Endodermal cell (in vitro differentiated cells): ENCODE data around the gene PRPF40B. TPM values are rescaled to one million over a fixed set of nuclear protein-coding genes. Genes with fewer than 3 reads are reported as not detected.
A peak's percentile ranks its signal among the peaks of the same experiment; 100 is the strongest.

Source experiments
- DNase-seq: peaks from one replicate; pipeline ENCODE4 v3.0.0-alpha.2; 2017
- H3K27ac ChIP-seq: 2 replicates; pipeline ENCODE4 v1.5.1; 2013; ENCODE audit warnings: mild to moderate bottlenecking, low read depth, low read length, moderate library complexity
- H3K27me3 ChIP-seq: 2 replicates; pipeline ENCODE4 v1.6.1; 2013; ENCODE audit warnings: mild to moderate bottlenecking, low read length, moderate library complexity; ENCODE audit not compliant: insufficient read depth, control insufficient read depth, poor library complexity, severe bottlenecking
- H3K36me3 ChIP-seq: 2 replicates; pipeline ENCODE4 v1.7.0; 2013; ENCODE audit warnings: mild to moderate bottlenecking, low read length, moderate library complexity; ENCODE audit not compliant: control insufficient read depth, insufficient read depth
- H3K4me1 ChIP-seq: one replicate; pipeline ENCODE4 v1.7.0; 2013; ENCODE audit warnings: low read length; ENCODE audit not compliant: control insufficient read depth, insufficient read depth
- H3K4me3 ChIP-seq: 2 replicates; pipeline ENCODE4 v1.5.1; 2013; ENCODE audit warnings: mild to moderate bottlenecking, low read length, moderate library complexity
- H3K9ac ChIP-seq: 2 replicates; pipeline ENCODE4 v1.6.1; 2013; ENCODE audit warnings: mild to moderate bottlenecking, low read length, moderate library complexity; ENCODE audit not compliant: poor library complexity, severe bottlenecking; ENCODE audit errors: extremely low read depth
- H3K9me3 ChIP-seq: 2 replicates; pipeline ENCODE4 v1.6.1; 2013; ENCODE audit warnings: mild to moderate bottlenecking, low read length, moderate library complexity; ENCODE audit not compliant: control insufficient read depth
- H3K27ac Mint-ChIP-seq: 2 replicates; pipeline ENCODE4 v1.8.0; 2020; ENCODE audit warnings: mixed read lengths
- H3K27me3 Mint-ChIP-seq: 2 replicates; pipeline ENCODE4 v1.8.0; 2021; ENCODE audit warnings: mild to moderate bottlenecking, mixed read lengths; ENCODE audit not compliant: insufficient read depth
- H3K36me3 Mint-ChIP-seq: 2 replicates; pipeline ENCODE4 v1.8.0; 2020; ENCODE audit warnings: low read depth, mixed read lengths
- H3K4me1 Mint-ChIP-seq: 2 replicates; pipeline ENCODE4 v1.8.0; 2020; ENCODE audit warnings: mixed read lengths
- H3K4me3 Mint-ChIP-seq: 2 replicates; pipeline ENCODE4 v1.8.0; 2020; ENCODE audit warnings: mild to moderate bottlenecking, moderate library complexity, mixed read lengths
- H3K9me3 Mint-ChIP-seq: 2 replicates; pipeline ENCODE4 v1.8.0; 2020; ENCODE audit warnings: mild to moderate bottlenecking, mixed read lengths
- WGBS, 2 experiments: methylation state at CpG; one replicate each; pipeline versions ENCODE4 v1.1.5 to v1.1.7; 2013; ENCODE audit warnings: missing lambda C conversion rate in 2 of 2, mixed read lengths in 1 of 2; ENCODE audit not compliant: insufficient coverage in 1 of 2, insufficient read length in 1 of 2; 5-methylcytosine and 5-hydroxymethylcytosine counted together
- total RNA-seq, 2 donors: library from RNA; stranded (reverse); fragmentation: NEBNext Ultra II Directional in 1 of 2; extraction: Animal tissue kit (Norgen Biotek cat#: 25700) in 1 of 2; gene quantifications; 2 replicates in 1 of 2; 3 replicates in 1 of 2; pipeline ENCODE4 v1.2.1, GENCODE V29; 2021
- TF ChIP-seq, protein P1 (sequence below): fragments of 200-600 bp; sonication (generic); conservative IDR thresholded peaks from 2 replicates; pipeline ENCODE4 v1.5.0; 2021; ENCODE audit warnings: antibody characterized with exemption, mild to moderate bottlenecking

PRPF40B gene
- total RNA-seq, 2 donors from 2014 or later = 33.8 to 45.6 TPM

DNA sequence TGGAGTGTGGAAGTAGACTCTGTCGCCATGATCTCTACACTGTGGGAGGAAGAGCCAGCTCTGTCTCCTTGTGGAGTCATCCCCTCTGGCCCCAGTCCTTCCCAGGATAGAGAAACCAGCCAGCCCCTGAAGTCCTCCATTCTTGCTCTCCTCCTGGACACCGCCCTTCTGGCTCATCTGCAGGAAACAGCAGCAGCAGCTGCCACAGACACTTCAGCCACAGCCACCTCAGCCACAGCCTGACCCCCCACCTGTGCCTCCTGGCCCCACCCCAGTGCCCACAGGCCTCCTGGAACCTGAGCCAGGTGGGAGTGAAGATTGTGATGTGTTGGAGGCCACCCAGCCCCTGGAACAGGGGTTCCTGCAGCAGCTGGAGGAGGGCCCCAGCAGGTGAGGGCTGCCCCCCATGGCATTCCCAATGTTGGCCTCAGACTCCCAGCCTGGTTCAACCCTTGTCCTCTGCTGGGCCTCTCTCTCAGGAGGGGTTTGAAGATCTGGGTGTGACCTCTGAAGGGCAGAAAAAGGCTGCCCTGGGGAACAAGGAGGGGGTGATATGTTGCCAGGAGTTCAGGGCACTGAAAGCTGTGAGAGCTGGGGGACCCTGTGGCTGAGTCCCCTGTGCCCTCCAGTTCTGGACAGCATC, 10.5 kb downstream of the PRPF40B start:
- Mint-ChIP-seq H3K4me1 (peaks cover 21% of the 10 kb centered on the region), H3K4me3 (no peak overlapping the region), H3K27ac (no peak overlapping the region), H3K36me3 (peaks cover 15% of the 10 kb centered on the region), H3K9me3 (no peaks in the 10 kb centered on the region), H3K27me3 (no peaks in the 10 kb centered on the region)
- Histone ChIP-seq H3K27ac (no peak overlapping the region), H3K27me3 (no peaks in the 10 kb centered on the region), H3K9me3 (no peaks in the 10 kb centered on the region), H3K9ac (no peak overlapping the region), H3K4me3 (no peak overlapping the region), H3K36me3 (peaks cover 11% of the 10 kb centered on the region), H3K4me1 (peaks cover 12% of the 10 kb centered on the region)
- TF ChIP-seq, protein P1, sequence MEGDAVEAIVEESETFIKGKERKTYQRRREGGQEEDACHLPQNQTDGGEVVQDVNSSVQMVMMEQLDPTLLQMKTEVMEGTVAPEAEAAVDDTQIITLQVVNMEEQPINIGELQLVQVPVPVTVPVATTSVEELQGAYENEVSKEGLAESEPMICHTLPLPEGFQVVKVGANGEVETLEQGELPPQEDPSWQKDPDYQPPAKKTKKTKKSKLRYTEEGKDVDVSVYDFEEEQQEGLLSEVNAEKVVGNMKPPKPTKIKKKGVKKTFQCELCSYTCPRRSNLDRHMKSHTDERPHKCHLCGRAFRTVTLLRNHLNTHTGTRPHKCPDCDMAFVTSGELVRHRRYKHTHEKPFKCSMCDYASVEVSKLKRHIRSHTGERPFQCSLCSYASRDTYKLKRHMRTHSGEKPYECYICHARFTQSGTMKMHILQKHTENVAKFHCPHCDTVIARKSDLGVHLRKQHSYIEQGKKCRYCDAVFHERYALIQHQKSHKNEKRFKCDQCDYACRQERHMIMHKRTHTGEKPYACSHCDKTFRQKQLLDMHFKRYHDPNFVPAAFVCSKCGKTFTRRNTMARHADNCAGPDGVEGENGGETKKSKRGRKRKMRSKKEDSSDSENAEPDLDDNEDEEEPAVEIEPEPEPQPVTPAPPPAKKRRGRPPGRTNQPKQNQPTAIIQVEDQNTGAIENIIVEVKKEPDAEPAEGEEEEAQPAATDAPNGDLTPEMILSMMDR = no peak
- WGBS, 2 experiments = 86 to 100% methylated on average over 2 of the region's 2 CpGs
- no peak for DNase-seq

DNA sequence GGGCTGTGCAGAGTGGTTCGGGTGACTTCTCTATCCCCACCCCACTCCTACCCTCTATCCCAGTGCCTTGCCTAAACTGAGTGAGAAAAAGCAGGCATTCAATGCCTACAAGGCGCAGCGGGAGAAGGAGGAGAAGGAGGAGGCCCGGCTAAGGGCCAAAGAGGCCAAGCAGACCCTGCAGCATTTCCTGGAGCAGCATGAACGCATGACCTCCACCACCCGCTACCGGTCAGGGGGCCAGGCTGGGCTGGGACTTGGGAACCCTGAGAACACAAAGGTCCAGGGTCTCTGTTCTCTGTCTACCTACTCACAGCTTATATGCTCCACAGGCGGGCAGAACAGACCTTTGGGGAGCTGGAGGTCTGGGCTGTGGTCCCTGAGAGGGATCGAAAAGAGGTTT, 11.7 kb downstream of the PRPF40B start:
- WGBS, 2 experiments = 94 to 96% methylated on average over 5 to 9 of the region's 9 CpGs
- Histone ChIP-seq H3K27ac (peak overlapping the region; percentile 19), H3K4me3 (no peak overlapping the region), H3K4me1 (peaks cover 12% of the 10 kb centered on the region), H3K27me3 (no peaks in the 10 kb centered on the region), H3K36me3 (peaks cover 11% of the 10 kb centered on the region), H3K9me3 (no peaks in the 10 kb centered on the region), H3K9ac (no peak overlapping the region)
- TF ChIP-seq, protein P1 = no peak
- Mint-ChIP-seq H3K27ac (no peak overlapping the region), H3K9me3 (no peaks in the 10 kb centered on the region), H3K27me3 (no peaks in the 10 kb centered on the region), H3K4me3 (no peak overlapping the region), H3K36me3 (peaks cover 18% of the 10 kb centered on the region), H3K4me1 (peaks cover 30% of the 10 kb centered on the region)
- DNase-seq = no peak

DNA sequence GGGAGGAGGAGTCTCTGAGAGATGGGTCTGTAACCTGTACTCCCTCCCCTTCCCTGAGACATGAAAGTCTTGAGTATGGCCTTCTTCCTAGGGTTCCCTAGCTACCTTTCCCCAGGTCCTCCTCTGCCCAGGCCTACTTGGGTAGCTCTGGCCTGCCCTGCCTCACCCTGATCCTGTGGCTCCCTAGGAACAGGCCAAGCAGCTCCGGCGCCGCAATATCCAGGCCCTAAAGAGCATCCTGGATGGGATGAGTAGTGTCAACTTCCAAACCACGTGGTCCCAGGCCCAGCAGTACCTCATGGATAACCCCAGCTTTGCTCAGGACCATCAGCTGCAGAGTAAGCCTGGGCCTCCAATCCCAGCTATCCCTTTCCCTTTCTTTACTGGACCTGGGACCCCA, 12.3 kb downstream of the PRPF40B start:
- 96% methylated on average over 4 of the region's 4 CpGs; no CpG with 5 or more reads in 1 of the 2 experiments for WGBS, 2 experiments
- peaks cover 18% of the 10 kb centered on the region for H3K36me3 Mint-ChIP-seq
- Histone ChIP-seq H3K4me1 (peaks cover 12% of the 10 kb centered on the region), H3K9me3 (no peaks in the 10 kb centered on the region), H3K4me3 (no peak overlapping the region), H3K27me3 (no peaks in the 10 kb centered on the region), H3K36me3 (peaks cover 11% of the 10 kb centered on the region), H3K9ac (no peak overlapping the region), H3K27ac (no peak overlapping the region)
- DNase-seq = no peak
- H3K9me3 Mint-ChIP-seq = no peaks in the 10 kb centered on the region
- TF ChIP-seq, protein P1 = no peak
- no peaks in the 10 kb centered on the region for H3K27me3 Mint-ChIP-seq
- H3K4me1 Mint-ChIP-seq = peaks cover 36% of the 10 kb centered on the region
- H3K4me3 Mint-ChIP-seq = no peak overlapping the region
- H3K27ac Mint-ChIP-seq = no peak overlapping the region
